ENCODE measurements around the gene TTLL11. TPM values are rescaled to one million over a fixed set of nuclear protein-coding genes. Genes with fewer than 3 reads are reported as not detected.

The TTLL11 gene
- total and polyA plus RNA-seq, 5 donors from 2014 or later: 2.0 to 6.1 (median 3.5) TPM

DNA sequence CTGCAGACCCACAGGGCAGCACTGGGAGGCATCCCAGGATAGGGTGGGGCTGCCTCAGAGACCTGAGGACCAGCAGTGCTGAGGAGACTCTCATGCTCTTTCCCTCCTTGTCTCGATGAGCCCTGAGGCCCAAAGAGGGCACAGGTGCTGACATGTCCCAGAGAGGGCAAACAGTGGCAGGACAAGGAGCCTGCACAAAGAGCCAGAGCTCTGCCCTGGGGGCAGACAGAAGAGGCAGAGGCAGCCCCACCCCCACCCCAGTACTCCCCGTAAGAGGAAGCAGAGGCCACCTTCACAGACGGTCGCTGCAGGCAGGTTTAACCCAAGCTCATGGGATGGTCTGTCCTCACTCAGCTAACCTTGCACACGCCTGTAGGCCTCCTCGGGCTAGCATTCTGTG, 29.4 kb upstream of the TTLL11 start:
- Histone ChIP-seq H3K27me3 (ENCODE audit: control insufficient read depth, insufficient read depth, low read length) (no peaks in the 10 kb centered on the region), H3K4me1 (ENCODE audit: control insufficient read depth, insufficient read depth, low read length, poor library complexity, severe bottlenecking) (peaks cover 16% of the 10 kb centered on the region), H3K9me3 (ENCODE audit: control insufficient read depth in 2 of 2, low read length in 2 of 2) (no peaks in the 10 kb centered on the region), H3K27ac (ENCODE audit: insufficient read depth, low read length, poor library complexity, severe bottlenecking) (no peak overlapping the region), H3K4me3 (ENCODE audit: low read depth, low read length) (no peak overlapping the region), H3K36me3 (ENCODE audit: control insufficient read depth, insufficient read depth, low read length) (no peaks in the 10 kb centered on the region)
- ATAC-seq (ENCODE audit: low read depth in 2 of 2) (no peak), DNase-seq (no peak)
- no peaks in the 10 kb centered on the region for H3K9me3 Mint-ChIP-seq
- peaks cover 32% of the 10 kb centered on the region for H3K27me3 Mint-ChIP-seq
- no peak overlapping the region for H3K27ac Mint-ChIP-seq
- no peak overlapping the region for H3K4me3 Mint-ChIP-seq
- H3K36me3 Mint-ChIP-seq: no peaks in the 10 kb centered on the region
- peaks cover 0 to 27% (median 8%) of the 10 kb centered on the region in 4 donors for H3K4me1 Mint-ChIP-seq

DNA sequence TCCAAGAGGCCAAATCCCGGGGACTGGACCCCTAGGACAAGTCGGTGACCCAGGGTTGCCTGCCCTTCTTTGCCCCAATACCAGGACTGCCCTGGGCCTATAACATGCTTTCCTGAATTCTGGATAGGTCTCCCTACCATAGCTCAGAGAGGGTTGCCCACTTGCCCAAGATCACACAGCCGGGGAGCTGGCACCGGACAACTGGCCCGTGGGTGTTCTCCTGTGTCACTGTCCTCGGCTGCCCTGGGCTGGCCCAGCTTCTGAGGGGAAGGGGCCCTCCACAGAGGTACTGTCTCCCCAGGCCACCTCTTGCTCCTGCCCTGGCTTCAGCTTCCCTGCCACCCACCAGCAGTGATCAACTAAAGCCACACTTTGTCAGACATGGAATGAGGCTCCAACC, 28.8 kb upstream of the TTLL11 start:
- DNase-seq: no peak
- Histone ChIP-seq H3K27ac (ENCODE audit: insufficient read depth, low read length, poor library complexity, severe bottlenecking) (no peak overlapping the region), H3K9me3 (ENCODE audit: control insufficient read depth in 2 of 2, low read length in 2 of 2) (no peaks in the 10 kb centered on the region), H3K36me3 (ENCODE audit: control insufficient read depth, insufficient read depth, low read length) (no peaks in the 10 kb centered on the region), H3K4me1 (ENCODE audit: control insufficient read depth, insufficient read depth, low read length, poor library complexity, severe bottlenecking) (peaks cover 11% of the 10 kb centered on the region), H3K4me3 (ENCODE audit: low read depth, low read length) (no peak overlapping the region), H3K27me3 (ENCODE audit: control insufficient read depth, insufficient read depth, low read length) (no peaks in the 10 kb centered on the region)
- no peak for ATAC-seq (ENCODE audit: low read depth in 2 of 2)
- H3K4me3 Mint-ChIP-seq: no peak overlapping the region
- H3K36me3 Mint-ChIP-seq: no peaks in the 10 kb centered on the region
- peaks cover 28% of the 10 kb centered on the region for H3K27me3 Mint-ChIP-seq
- no peak overlapping the region for H3K27ac Mint-ChIP-seq
- H3K9me3 Mint-ChIP-seq: no peaks in the 10 kb centered on the region
- H3K4me1 Mint-ChIP-seq: peaks cover 0 to 25% (median 8%) of the 10 kb centered on the region in 4 donors

- Mint-ChIP-seq H3K4me3 (no peak overlapping the region), H3K4me1 (peaks cover 0 to 21% (median 7%) of the 10 kb centered on the region in 4 donors), H3K36me3 (no peaks in the 10 kb centered on the region), H3K27ac (no peak overlapping the region), H3K27me3 (peaks cover 24% of the 10 kb centered on the region), H3K9me3 (no peaks in the 10 kb centered on the region)
- Histone ChIP-seq H3K4me1 (ENCODE audit: control insufficient read depth, insufficient read depth, low read length, poor library complexity, severe bottlenecking) (peaks cover 6% of the 10 kb centered on the region), H3K36me3 (ENCODE audit: control insufficient read depth, insufficient read depth, low read length) (no peaks in the 10 kb centered on the region), H3K27me3 (ENCODE audit: control insufficient read depth, insufficient read depth, low read length) (no peaks in the 10 kb centered on the region), H3K4me3 (ENCODE audit: low read depth, low read length) (no peak overlapping the region), H3K9me3 (ENCODE audit: control insufficient read depth in 2 of 2, low read length in 2 of 2) (no peaks in the 10 kb centered on the region), H3K27ac (ENCODE audit: insufficient read depth, low read length, poor library complexity, severe bottlenecking) (no peak overlapping the region)
- DNase-seq (no peak), ATAC-seq (ENCODE audit: low read depth in 2 of 2) (no peak)
Measured at GRCh38 chr9:122121391-122121790, 28.3 kb upstream of the TTLL11 start.

- Mint-ChIP-seq H3K4me1 (peaks cover 0 to 13% (median 5%) of the 10 kb centered on the region in 4 donors), H3K4me3 (no peak overlapping the region), H3K27me3 (peaks cover 15% of the 10 kb centered on the region), H3K9me3 (no peaks in the 10 kb centered on the region), H3K36me3 (no peaks in the 10 kb centered on the region), H3K27ac (no peak overlapping the region)
- ATAC-seq (ENCODE audit: low read depth in 2 of 2): no peak
- DNase-seq: no peak
- Histone ChIP-seq H3K4me1 (ENCODE audit: control insufficient read depth, insufficient read depth, low read length, poor library complexity, severe bottlenecking) (peaks cover 3% of the 10 kb centered on the region), H3K4me3 (ENCODE audit: low read depth, low read length) (no peak overlapping the region), H3K36me3 (ENCODE audit: control insufficient read depth, insufficient read depth, low read length) (no peaks in the 10 kb centered on the region), H3K9me3 (ENCODE audit: control insufficient read depth in 2 of 2, low read length in 2 of 2) (no peaks in the 10 kb centered on the region), H3K27ac (ENCODE audit: insufficient read depth, low read length, poor library complexity, severe bottlenecking) (no peak overlapping the region), H3K27me3 (ENCODE audit: control insufficient read depth, insufficient read depth, low read length) (no peaks in the 10 kb centered on the region)
Measured at GRCh38 chr9:122120316-122121071, 27.4 kb upstream of the TTLL11 start.

GRCh38 chr9:122119721-122120120, 26.6 kb upstream of the TTLL11 start:
- Mint-ChIP-seq H3K4me3 (no peak overlapping the region), H3K36me3 (no peaks in the 10 kb centered on the region), H3K27me3 (peaks cover 7% of the 10 kb centered on the region), H3K27ac (no peak overlapping the region), H3K9me3 (no peaks in the 10 kb centered on the region), H3K4me1 (peaks cover 0 to 7% (median 0%) of the 10 kb centered on the region in 4 donors)
- Histone ChIP-seq H3K4me3 (ENCODE audit: low read depth, low read length) (no peak overlapping the region), H3K27me3 (ENCODE audit: control insufficient read depth, insufficient read depth, low read length) (no peaks in the 10 kb centered on the region), H3K9me3 (ENCODE audit: control insufficient read depth in 2 of 2, low read length in 2 of 2) (no peaks in the 10 kb centered on the region), H3K27ac (ENCODE audit: insufficient read depth, low read length, poor library complexity, severe bottlenecking) (no peak overlapping the region), H3K4me1 (ENCODE audit: control insufficient read depth, insufficient read depth, low read length, poor library complexity, severe bottlenecking) (peaks cover 3% of the 10 kb centered on the region), H3K36me3 (ENCODE audit: control insufficient read depth, insufficient read depth, low read length) (no peaks in the 10 kb centered on the region)
- DNase-seq: no peak
- ATAC-seq (ENCODE audit: low read depth in 2 of 2): no peak

DNA sequence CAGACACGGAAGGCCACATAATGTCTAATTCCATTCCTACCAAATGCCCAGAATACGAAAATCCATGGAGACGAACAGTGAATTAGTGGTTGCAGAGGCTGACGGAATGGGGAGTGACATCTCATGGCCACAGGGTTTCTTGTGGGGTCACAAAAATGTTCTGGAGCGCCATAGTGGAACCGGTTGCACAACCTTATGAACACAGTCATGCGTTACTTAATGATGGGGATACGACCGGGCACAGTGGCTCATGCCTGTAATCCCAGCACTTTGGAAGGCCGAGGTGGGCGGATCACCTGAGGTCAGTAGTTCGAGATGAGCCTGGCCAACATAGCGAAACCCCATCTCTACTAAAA, 26.0 kb upstream of the TTLL11 start:
- peaks cover 3% of the 10 kb centered on the region for H3K4me1 ChIP-seq (ENCODE audit: control insufficient read depth, insufficient read depth, low read length, poor library complexity, severe bottlenecking)
- no peak overlapping the region for H3K4me3 ChIP-seq (ENCODE audit: low read depth, low read length)
- Mint-ChIP-seq H3K4me1 (peaks cover 0 to 4% (median 0%) of the 10 kb centered on the region in 4 donors), H3K36me3 (no peaks in the 10 kb centered on the region), H3K9me3 (no peaks in the 10 kb centered on the region), H3K4me3 (no peak overlapping the region), H3K27me3 (peaks cover 2% of the 10 kb centered on the region), H3K27ac (no peak overlapping the region)
- no peaks in the 10 kb centered on the region for H3K27me3 ChIP-seq (ENCODE audit: control insufficient read depth, insufficient read depth, low read length)
- no peak overlapping the region for H3K27ac ChIP-seq (ENCODE audit: insufficient read depth, low read length, poor library complexity, severe bottlenecking)
- no peaks in the 10 kb centered on the region for H3K9me3 ChIP-seq (ENCODE audit: control insufficient read depth in 2 of 2, low read length in 2 of 2)
- no peaks in the 10 kb centered on the region for H3K36me3 ChIP-seq (ENCODE audit: control insufficient read depth, insufficient read depth, low read length)
- no peak for DNase-seq
- no peak for ATAC-seq (ENCODE audit: low read depth in 2 of 2)

GRCh38 chr9:122118343-122119165, 25.4 kb upstream of the TTLL11 start:
- Mint-ChIP-seq H3K36me3 (no peaks in the 10 kb centered on the region), H3K27ac (no peak overlapping the region), H3K27me3 (no peaks in the 10 kb centered on the region), H3K9me3 (no peaks in the 10 kb centered on the region), H3K4me3 (no peak overlapping the region), H3K4me1 (peaks cover 0 to 4% (median 0%) of the 10 kb centered on the region in 4 donors)
- DNase-seq (no peak), ATAC-seq (ENCODE audit: low read depth in 2 of 2) (no peak)
- H3K27ac ChIP-seq (ENCODE audit: insufficient read depth, low read length, poor library complexity, severe bottlenecking): no peak overlapping the region
- peaks cover 3% of the 10 kb centered on the region for H3K4me1 ChIP-seq (ENCODE audit: control insufficient read depth, insufficient read depth, low read length, poor library complexity, severe bottlenecking)
- no peak overlapping the region for H3K4me3 ChIP-seq (ENCODE audit: low read depth, low read length)
- no peaks in the 10 kb centered on the region for H3K9me3 ChIP-seq (ENCODE audit: control insufficient read depth in 2 of 2, low read length in 2 of 2)
- no peaks in the 10 kb centered on the region for H3K27me3 ChIP-seq (ENCODE audit: control insufficient read depth, insufficient read depth, low read length)
- no peaks in the 10 kb centered on the region for H3K36me3 ChIP-seq (ENCODE audit: control insufficient read depth, insufficient read depth, low read length)

Data from CD4-positive, CD25-positive, alpha-beta regulatory T cell (primary cell).